A673 (cell line): ENCODE results near the gene SSR1.

Source experiments
- EZH2 ChIP-seq: fragments of 200-600 bp; sonication (generic); IDR thresholded peaks from 2 replicates; pipeline ENCODE4 v1.6.1; 2017; ENCODE audit warnings: borderline replicate concordance, low read depth, mild to moderate bottlenecking, mixed read lengths, antibody characterized with exemption, low read length; ENCODE audit not compliant: poor library complexity, severe bottlenecking
- TF ChIP-seq, protein P1 (sequence below): fragments of 300-800, 200-600 bp; sonication (generic); conservative IDR thresholded peaks from 2 replicates; pipeline ENCODE4 v1.5.1; 2017; ENCODE audit warnings: low read depth, mild to moderate bottlenecking, antibody characterized with exemption, low read length, moderate library complexity, mixed read lengths

GRCh38 chr6:7242835-7243178 is 70.2 kb downstream of the SSR1 start:
- no peak for TF ChIP-seq EZH2
- TF ChIP-seq, protein P1, sequence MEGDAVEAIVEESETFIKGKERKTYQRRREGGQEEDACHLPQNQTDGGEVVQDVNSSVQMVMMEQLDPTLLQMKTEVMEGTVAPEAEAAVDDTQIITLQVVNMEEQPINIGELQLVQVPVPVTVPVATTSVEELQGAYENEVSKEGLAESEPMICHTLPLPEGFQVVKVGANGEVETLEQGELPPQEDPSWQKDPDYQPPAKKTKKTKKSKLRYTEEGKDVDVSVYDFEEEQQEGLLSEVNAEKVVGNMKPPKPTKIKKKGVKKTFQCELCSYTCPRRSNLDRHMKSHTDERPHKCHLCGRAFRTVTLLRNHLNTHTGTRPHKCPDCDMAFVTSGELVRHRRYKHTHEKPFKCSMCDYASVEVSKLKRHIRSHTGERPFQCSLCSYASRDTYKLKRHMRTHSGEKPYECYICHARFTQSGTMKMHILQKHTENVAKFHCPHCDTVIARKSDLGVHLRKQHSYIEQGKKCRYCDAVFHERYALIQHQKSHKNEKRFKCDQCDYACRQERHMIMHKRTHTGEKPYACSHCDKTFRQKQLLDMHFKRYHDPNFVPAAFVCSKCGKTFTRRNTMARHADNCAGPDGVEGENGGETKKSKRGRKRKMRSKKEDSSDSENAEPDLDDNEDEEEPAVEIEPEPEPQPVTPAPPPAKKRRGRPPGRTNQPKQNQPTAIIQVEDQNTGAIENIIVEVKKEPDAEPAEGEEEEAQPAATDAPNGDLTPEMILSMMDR = no peak
